B cell (primary cell): Measurements from ENCODE around the gene EFNA3. TPM values are rescaled to one million over a fixed set of nuclear protein-coding genes. Genes with fewer than 3 reads are reported as not detected.

Experiments used
- ATAC-seq: fragments of 200-7000 bp; cut with Tn5 transposase; one replicate; pipeline ENCODE4 v1.10.0; 2021; ENCODE audit warnings: low read depth, mild to moderate bottlenecking, moderate number of reproducible peaks, moderate library complexity
- CTCF ChIA-PET: fragments of 350-600 bp; sonication (Branson Sonifier 250); formaldehyde crosslinking; loops from one replicate; lab custom pipeline; 2021; ENCODE audit warnings: antibody characterized with exemption, inconsistent platforms; lab: Charles Lee
- POLR2A ChIA-PET: fragments of 350-600 bp; sonication (Branson Sonifier 250); formaldehyde crosslinking; loops from one replicate; lab custom pipeline; 2021; ENCODE audit warnings: antibody characterized with exemption; lab: Charles Lee
- DNase-seq: peaks from one replicate; pipeline ENCODE4 v3.0.0; 2013
- H2AFZ ChIP-seq: 2 replicates; pipeline ENCODE4 v1.6.1; 2012; ENCODE audit warnings: mild to moderate bottlenecking, low read depth, low read length; ENCODE audit not compliant: insufficient read depth, poor library complexity, severe bottlenecking
- H3K27ac ChIP-seq, 2 donors: 1 replicate in 1 of 2; 2 replicates in 1 of 2; pipeline ENCODE4 v1.5.1; 2012 to 2013; ENCODE audit warnings: low read length in 2 of 2, mild to moderate bottlenecking in 2 of 2, moderate library complexity in 1 of 2
- H3K27me3 ChIP-seq, 4 experiments: fragments of 200-600 bp in 1 of 4; sonication (generic) in 1 of 4; replicated peaks in 1 of 4; 1 replicate in 2 of 4; 2 replicates in 2 of 4; pipeline versions ENCODE4 v1.6.1 to v1.7.0; 2013 to 2016; ENCODE audit warnings: low read length in 3 of 4, mild to moderate bottlenecking in 2 of 4, mixed read lengths in 1 of 4, moderate library complexity in 1 of 4; ENCODE audit not compliant: insufficient read depth in 4 of 4, control insufficient read depth in 3 of 4; ENCODE audit errors: control extremely low read depth in 1 of 4
- H3K36me3 ChIP-seq, 2 experiments: replicated peaks in 1 of 2; 1 replicate in 1 of 2; 2 replicates in 1 of 2; pipeline versions ENCODE4 v1.6.1 to v1.7.1; 2013; ENCODE audit warnings: low read length in 1 of 2; ENCODE audit not compliant: insufficient read depth in 2 of 2, control insufficient read depth in 1 of 2; ENCODE audit errors: control extremely low read depth in 1 of 2, extremely low read depth in 1 of 2
- H3K4me1 ChIP-seq, 2 donors: fragments of 200-600 bp in 1 of 2; sonication (generic) in 1 of 2; 1 replicate in 1 of 2; 2 replicates in 1 of 2; pipeline versions ENCODE4 v1.5.1 to v1.6.1; 2013 to 2017; ENCODE audit warnings: low read length in 2 of 2; ENCODE audit not compliant: control insufficient read depth in 2 of 2, insufficient read depth in 2 of 2
- H3K4me2 ChIP-seq: replicated peaks from 2 replicates; pipeline ENCODE3; 2012; ENCODE audit warnings: mild to moderate bottlenecking, low read depth, low read length; ENCODE audit not compliant: poor library complexity, severe bottlenecking
- H3K4me3 ChIP-seq, 5 experiments: fragments of 200-600 bp in 1 of 5; sonication (generic) in 1 of 5; 1 replicate in 3 of 5; 2 replicates in 2 of 5; pipeline versions ENCODE4 v1.5.1 to v1.7.0; 2011 to 2016; ENCODE audit warnings: low read length in 4 of 5, mild to moderate bottlenecking in 4 of 5, low read depth in 2 of 5, control low read depth in 1 of 5, moderate library complexity in 1 of 5; ENCODE audit not compliant: insufficient read depth in 1 of 5; ENCODE audit errors: control extremely low read depth in 1 of 5, extremely low read depth in 1 of 5
- H3K79me2 ChIP-seq: fragments of 200-600 bp; sonication (generic); one replicate; pipeline ENCODE4 v1.6.0; 2016; ENCODE audit warnings: low read length; ENCODE audit not compliant: control insufficient read depth, insufficient read depth
- H3K9ac ChIP-seq: fragments of 200-600 bp; sonication (generic); 2 replicates; pipeline ENCODE4 v1.6.1; 2017; ENCODE audit warnings: mild to moderate bottlenecking, low read length, moderate library complexity
- H3K9me3 ChIP-seq, 3 donors: one replicate each; pipeline versions ENCODE4 v1.6.1 to v1.7.1; 2013; ENCODE audit warnings: low read length in 2 of 3; ENCODE audit not compliant: control insufficient read depth in 2 of 3, insufficient read depth in 1 of 3; ENCODE audit errors: control extremely low read depth in 1 of 3
- H4K20me1 ChIP-seq: 2 replicates; pipeline ENCODE4 v1.6.0; 2012; ENCODE audit warnings: mild to moderate bottlenecking, low read length; ENCODE audit not compliant: insufficient read depth, control insufficient read depth, poor library complexity, severe bottlenecking
- H3K27ac Mint-ChIP-seq: one replicate; pipeline ENCODE4 v1.8.0; 2021; ENCODE audit warnings: mixed read lengths
- H3K27me3 Mint-ChIP-seq: one replicate; pipeline ENCODE4 v1.8.0; 2021; ENCODE audit warnings: mixed read lengths
- H3K4me1 Mint-ChIP-seq: one replicate; pipeline ENCODE4 v1.8.0; 2021; ENCODE audit warnings: mixed read lengths
- H3K4me3 Mint-ChIP-seq: one replicate; pipeline ENCODE4 v1.8.0; 2021; ENCODE audit warnings: mixed read lengths
- H3K9me3 Mint-ChIP-seq: one replicate; pipeline ENCODE4 v1.8.0; 2022; ENCODE audit warnings: mixed read lengths; ENCODE audit not compliant: insufficient read depth
- CTCF ChIP-seq: fragments of 200-600 bp; IDR thresholded peaks from one replicate; pipeline ENCODE4 v1.8.0; 2022; ENCODE audit warnings: antibody characterized with exemption, mild to moderate bottlenecking
- EZH2 ChIP-seq: IDR thresholded peaks from 2 replicates; pipeline ENCODE4 v1.6.1; 2012; ENCODE audit warnings: borderline replicate concordance, low read depth, mild to moderate bottlenecking, moderate library complexity, low read length; ENCODE audit not compliant: insufficient read depth, poor library complexity, severe bottlenecking
- WGBS: methylation state at CpG from one replicate; pipeline ENCODE4 v1.1.5; 2013; ENCODE audit warnings: missing lambda C conversion rate; ENCODE audit not compliant: insufficient coverage; 5-methylcytosine and 5-hydroxymethylcytosine counted together
- intact Hi-C: fragments of 100-400 bp; cut with micrococcal nuclease; formaldehyde crosslinking; loops from one replicate; pipeline ENCODE4 v1.10.0; 2022
- polyA plus RNA-seq: library from polyadenylated mRNA; depleted of rRNA; stranded (reverse); fragments of >200 nt; gene quantifications from 2 replicates; pipeline ENCODE4 v1.2.3, GENCODE V29; 2012
- total RNA-seq, 2 donors: library from RNA; stranded (reverse); fragments of 120-200 nt in 1 of 2; gene quantifications; 1 replicate in 1 of 2; 2 replicates in 1 of 2; pipeline versions ENCODE4 v1.2.3 to v1.2.4, GENCODE V29; 2013 to 2022

The EFNA3 gene
- total and polyA plus RNA-seq, 2 donors (not counting 1 experiment from before 2014, with no cell fraction given): 1.6 to 3.2 TPM

- peaks cover 0 to 12% (median 3%) of the 10 kb centered on the region in 4 experiments for H3K27me3 ChIP-seq
- H2AFZ ChIP-seq: no peak overlapping the region
- no peak overlapping the region for H3K4me2 ChIP-seq
- no peak overlapping the region for H3K27ac ChIP-seq
- H3K9me3 ChIP-seq: no peaks in the 10 kb centered on the region
- H3K4me1 Mint-ChIP-seq: no peaks in the 10 kb centered on the region
- TF ChIP-seq CTCF (no peak), EZH2 (no peak)
- no peak for DNase-seq
- ChIA-PET POLR2A (no interaction called here), CTCF (interaction anchor here (1.3 to 2.2 kb wide), 3 partner anchors 10 to 52 kb away, joined by 3 to 8 read pairs (median 5); partner anchors contain the start of gene KRTCAP2)
- no peaks in the 10 kb centered on the region for H3K79me2 ChIP-seq
- peaks cover 45% of the 10 kb centered on the region for H3K27me3 Mint-ChIP-seq
- intact Hi-C loops: no loop called here
- H3K4me3 ChIP-seq: no peak overlapping the region
- no peaks in the 10 kb centered on the region for H4K20me1 ChIP-seq
- ATAC-seq: no peak
- no CpG with 5 or more reads among the region's 6 CpGs for WGBS
- H3K4me3 Mint-ChIP-seq: no peak overlapping the region
- H3K36me3 ChIP-seq: no peaks in the 10 kb centered on the region
- no peaks in the 10 kb centered on the region for H3K4me1 ChIP-seq
- H3K27ac Mint-ChIP-seq: no peak overlapping the region
- no peak overlapping the region for H3K9ac ChIP-seq
- H3K9me3 Mint-ChIP-seq: no peaks in the 10 kb centered on the region
Measured at GRCh38 chr1:155120253-155120652, 41.6 kb downstream of the EFNA3 start.

DNA sequence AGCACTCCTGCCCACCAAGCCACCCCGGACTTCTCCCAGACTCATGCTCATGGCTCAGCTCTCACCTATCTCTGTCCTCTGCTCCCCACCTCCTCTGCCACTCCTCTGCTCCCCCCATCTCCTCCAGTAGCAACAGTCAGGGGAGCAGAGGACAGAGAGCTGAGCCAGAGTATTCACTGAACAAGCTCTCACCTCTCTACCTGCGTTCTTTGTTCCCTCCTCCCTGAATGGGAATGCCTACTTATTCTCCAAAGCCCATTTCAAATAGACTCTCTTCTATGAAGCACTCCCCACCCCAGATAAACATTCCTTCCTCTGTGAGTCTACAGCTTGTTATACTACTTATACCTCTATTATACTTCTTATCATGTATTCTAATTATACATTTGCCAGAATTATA, 42.6 kb downstream of the EFNA3 start:
- CTCF ChIA-PET: interaction anchor here (1.3 to 2.2 kb wide), 5 partner anchors 9 to 51 kb away, joined by 3 to 8 read pairs (median 6); partner anchors contain the start of gene KRTCAP2
- peaks cover 0 to 20% (median 5%) of the 10 kb centered on the region in 4 experiments for H3K27me3 ChIP-seq
- no peak overlapping the region for H3K27ac Mint-ChIP-seq

More for the DNA sequence above, 42.6 kb downstream of the EFNA3 start:
- no peaks in the 10 kb centered on the region for H3K79me2 ChIP-seq
- intact Hi-C loops: no loop called here
- no peaks in the 10 kb centered on the region for H3K36me3 ChIP-seq
- Mint-ChIP-seq H3K9me3 (no peaks in the 10 kb centered on the region), H3K4me3 (no peak overlapping the region), H3K27me3 (peaks cover 43% of the 10 kb centered on the region), H3K4me1 (peaks cover 3% of the 10 kb centered on the region)
- no peak overlapping the region for H2AFZ ChIP-seq
- no peaks in the 10 kb centered on the region for H4K20me1 ChIP-seq
- no peak overlapping the region for H3K9ac ChIP-seq
- DNase-seq: no peak
- POLR2A ChIA-PET: no interaction called here
- no peaks in the 10 kb centered on the region for H3K9me3 ChIP-seq
- H3K4me2 ChIP-seq: no peak overlapping the region
- no peak overlapping the region for H3K4me3 ChIP-seq
- no peak for ATAC-seq
- peaks cover under 1 to 2% of the 10 kb centered on the region in 2 donors for H3K4me1 ChIP-seq
- WGBS: 94% methylated on average over 2 of the region's 2 CpGs
- TF ChIP-seq EZH2 (no peak), CTCF (no peak)
- no peak overlapping the region for H3K27ac ChIP-seq
